ENCODE measurements around the gene PCDHGA3.
"Not testable (repeated sequence)": the region's sequence is repeated elsewhere in the genome, so short reads cannot be mapped to it uniquely, and the experiment has no call there.

Gene PCDHGA3

GRCh38 chr5:141383345-141383744, 39.7 kb downstream of the PCDHGA3 start:
- DNase-seq (ENCODE audit: low spot score) = no peak

- DNase-seq (ENCODE audit: low spot score) = no peak
These were observed 41.0 kb downstream of the PCDHGA3 start for GRCh38 chr5:141384471-141385267.

GRCh38 chr5:141387557-141388311, 44.1 kb downstream of the PCDHGA3 start, which contains the start of gene PCDHGB4:
Gene PCDHGB4, plus strand, starts transcription at chr5:141387698. Its CDS starts 187 bp downstream, at chr5:141387885.
- not testable (repeated sequence) for DNase-seq (ENCODE audit: low spot score)

GRCh38 chr5:141388661-141389060, 45.0 kb downstream of the PCDHGA3 start:
- DNase-seq (ENCODE audit: low spot score) = no peak

- DNase-seq (ENCODE audit: low spot score) = no peak
These were observed 45.8 kb downstream of the PCDHGA3 start for GRCh38 chr5:141389153-141390042.

- DNase-seq (ENCODE audit: low spot score) = no peak
These were observed 49.0 kb downstream of the PCDHGA3 start, which contains the start of gene PCDHGA8 for GRCh38 chr5:141392429-141393198. Gene PCDHGA8, plus strand, starts transcription at chr5:141392633. Its CDS starts 181 bp downstream, at chr5:141392814.

GRCh38 chr5:141393267-141393666, 49.6 kb downstream of the PCDHGA3 start:
- DNase-seq (ENCODE audit: low spot score) = no peak

GRCh38 chr5:141394401-141395187, 51.0 kb downstream of the PCDHGA3 start:
- not testable (repeated sequence) for DNase-seq (ENCODE audit: low spot score)

Measured in COLO829 (cell line).